HepG2 (cell line): ENCODE results near the gene LILRB3. TPM values are rescaled to one million over a fixed set of nuclear protein-coding genes. Genes with fewer than 3 reads are reported as not detected.

ENCODE experiments used
- ATAD3A ChIP-seq: sonication (generic); formaldehyde crosslinking; IDR thresholded peaks from 2 replicates; pipeline ENCODE4 v1.4.0; 2020; ENCODE audit warnings: missing genetic modification reagents
- ATF3 ChIP-seq: sonication (generic); formaldehyde crosslinking; IDR thresholded peaks from 2 replicates; pipeline ENCODE4 v1.4.0; 2020; ENCODE audit warnings: missing genetic modification reagents
- BHLHE40 ChIP-seq: IDR thresholded peaks from 2 replicates; pipeline ENCODE4 v1.6.1; 2011; ENCODE audit warnings: low read length, improper control_type of control experiment
- ETV5 ChIP-seq: IDR thresholded peaks from 2 replicates; pipeline ENCODE4 v1.6.1; 2018; ENCODE audit warnings: missing biosample characterization, missing genetic modification reagents, inconsistent platforms, borderline replicate concordance
- FOSL1 ChIP-seq: sonication (generic); formaldehyde crosslinking; IDR thresholded peaks from 2 replicates; pipeline ENCODE4 v1.9.0; 2021; ENCODE audit warnings: missing genetic modification reagents, borderline replicate concordance
- HOXA5 ChIP-seq: sonication (generic); formaldehyde crosslinking; IDR thresholded peaks from 2 replicates; pipeline ENCODE4 v1.4.0; 2020; ENCODE audit warnings: missing genetic modification reagents
- JARID2 ChIP-seq: sonication (generic); formaldehyde crosslinking; IDR thresholded peaks from 2 replicates; pipeline ENCODE4 v1.8.1; 2023; ENCODE audit warnings: missing genetic modification reagents, inconsistent platforms; ENCODE audit not compliant: insufficient replicate concordance
- KAT8 ChIP-seq: IDR thresholded peaks from 2 replicates; pipeline ENCODE4 v1.6.1; 2016; ENCODE audit warnings: missing genetic modification reagents, missing compliant biosample characterization
- KLF15 ChIP-seq: sonication (generic); formaldehyde crosslinking; IDR thresholded peaks from 2 replicates; pipeline ENCODE4 v1.8.1; 2023; ENCODE audit warnings: borderline replicate concordance, mild to moderate bottlenecking, inconsistent platforms, missing genetic modification reagents, mixed read lengths
- MEF2D ChIP-seq: sonication (generic); formaldehyde crosslinking; IDR thresholded peaks from 2 replicates; pipeline ENCODE4 v1.5.1; 2020; ENCODE audit warnings: mild to moderate bottlenecking, missing genetic modification reagents
- MEIS2 ChIP-seq: sonication (generic); formaldehyde crosslinking; IDR thresholded peaks from 2 replicates; pipeline ENCODE4 v1.9.0; 2021; ENCODE audit warnings: mild to moderate bottlenecking, missing genetic modification reagents
- MXD1 ChIP-seq: sonication (generic); formaldehyde crosslinking; IDR thresholded peaks from 2 replicates; pipeline ENCODE4 v1.4.0; 2020; ENCODE audit warnings: mild to moderate bottlenecking, missing genetic modification reagents
- NONO ChIP-seq, 2 experiments: fragments of 450-650 bp in 1 of 2; sonication (generic) in 1 of 2; formaldehyde crosslinking in 1 of 2; IDR thresholded peaks in 1 of 2; conservative IDR thresholded peaks in 1 of 2; 2 replicates each; pipeline versions ENCODE4 v1.6.1 to v1.8.0; 2017 to 2022; ENCODE audit warnings: mild to moderate bottlenecking in 1 of 2, missing genetic modification reagents in 1 of 2, moderate library complexity in 1 of 2
- POLR2A ChIP-seq, 2 experiments: IDR thresholded peaks; 2 replicates each; pipeline ENCODE4 v1.6.1; 2011; ENCODE audit warnings: low read depth in 2 of 2, low read length in 2 of 2, mild to moderate bottlenecking in 1 of 2, moderate library complexity in 1 of 2; ENCODE audit not compliant: insufficient read depth in 1 of 2
- PRMT3 ChIP-seq: sonication (generic); formaldehyde crosslinking; IDR thresholded peaks from 2 replicates; pipeline ENCODE4 v1.8.1; 2022; ENCODE audit warnings: low read depth, mild to moderate bottlenecking, moderate library complexity, missing genetic modification reagents, borderline replicate concordance
- SIN3A ChIP-seq: IDR thresholded peaks from 2 replicates; pipeline ENCODE4 v1.6.1; 2011; ENCODE audit warnings: low read depth, mild to moderate bottlenecking, control low read depth, low read length, borderline replicate concordance
- SIX4 ChIP-seq: sonication (generic); formaldehyde crosslinking; IDR thresholded peaks from 2 replicates; pipeline ENCODE4 v1.4.0; 2020; ENCODE audit warnings: missing genetic modification reagents
- SKI ChIP-seq: fragments of 450-650 bp; IDR thresholded peaks from one replicate; pipeline ENCODE4 v1.6.1; 2018; ENCODE audit warnings: mild to moderate bottlenecking; ENCODE audit not compliant: partially characterized antibody
- SMAD9 ChIP-seq: sonication (generic); formaldehyde crosslinking; IDR thresholded peaks from 2 replicates; pipeline ENCODE4 v1.5.1; 2020; ENCODE audit warnings: mild to moderate bottlenecking, missing genetic modification reagents
- SMARCC2 ChIP-seq: fragments of 450-650 bp; IDR thresholded peaks from 2 replicates; pipeline ENCODE4 v1.6.1; 2017; ENCODE audit warnings: antibody characterized with exemption, mild to moderate bottlenecking
- ZFP91 ChIP-seq: sonication (generic); formaldehyde crosslinking; IDR thresholded peaks from 2 replicates; pipeline ENCODE4 v1.9.0; 2022; ENCODE audit warnings: missing genetic modification reagents, mild to moderate bottlenecking, borderline replicate concordance
- ZNF234 ChIP-seq: sonication (generic); formaldehyde crosslinking; conservative IDR thresholded peaks from 2 replicates; pipeline ENCODE4 v1.5.1; 2020; ENCODE audit warnings: mild to moderate bottlenecking, missing genetic modification reagents
- ZNF441 ChIP-seq: sonication (generic); formaldehyde crosslinking; IDR thresholded peaks from 2 replicates; pipeline ENCODE4 v1.7.0; 2021; ENCODE audit warnings: missing genetic modification reagents, borderline replicate concordance
- ZNF710 ChIP-seq: sonication (generic); formaldehyde crosslinking; IDR thresholded peaks from 2 replicates; pipeline ENCODE4 v1.5.0; 2020; ENCODE audit warnings: mild to moderate bottlenecking, missing genetic modification reagents, borderline replicate concordance
- ZNF761 ChIP-seq: sonication (generic); formaldehyde crosslinking; conservative IDR thresholded peaks from 2 replicates; pipeline ENCODE4 v1.4.0; 2020; ENCODE audit warnings: mild to moderate bottlenecking, missing genetic modification reagents
- ZSCAN29 ChIP-seq: sonication (generic); formaldehyde crosslinking; conservative IDR thresholded peaks from 2 replicates; pipeline ENCODE4 v1.4.0; 2020; ENCODE audit warnings: mild to moderate bottlenecking, missing genetic modification reagents
- polyA plus RNA-seq, 8 experiments: library from polyadenylated mRNA; depleted of rRNA in 3 of 8; stranded (reverse) in 7 of 8; unstranded in 1 of 8; fragments of >200 nt; fragmentation: Illumina TruSeq in 4 of 8; extraction: Trizol in 4 of 8; gene quantifications; 2 replicates each; pipeline versions ENCODE4 v1.2.1 to v1.2.3, GENCODE V29; 2011 to 2016; ENCODE audit warnings: low read depth in 4 of 8, missing spikeins in 1 of 8, mixed read lengths in 1 of 8; ENCODE audit not compliant: insufficient read depth in 1 of 8
- total RNA-seq, 5 experiments: library from RNA; depleted of rRNA; stranded (reverse); fragments of >200 nt; fragmentation: Illumina TruSeq; extraction: Trizol; gene quantifications; 2 replicates each; pipeline ENCODE4 v1.2.3, GENCODE V29; 2016; ENCODE audit warnings: low read depth in 1 of 5

Gene LILRB3
- total and polyA plus RNA-seq, 2 of the 13 experiments (the other 11 are each of a cell fraction or from before 2014, with no cell fraction given), result 0.22 TPM; not detected in 1

GRCh38 chr19:54189145-54189734 lies 33.6 kb downstream of the LILRB3 start, which contains the start of gene MBOAT7 (continued):
- TF ChIP-seq KAT8 (CRISPR knock-in tag) (0 out of 2 replicates have a peak, but pooled peaks have one; percentile 33), ATAD3A (CRISPR knock-in tag) (no peak), POLR2A (IDR thresholded peaks at IDR 0.05; ENCODE audit: insufficient read depth in 1 of 2, low read depth in 2 of 2, low read length in 2 of 2) (peak; percentile 74 to 90), ZNF234 (CRISPR knock-in tag) (no peak), BHLHE40 (no peak), MEIS2 (CRISPR knock-in tag) (peak; percentile 35), FOSL1 (CRISPR knock-in tag) (no peak), MXD1 (no peak), ZNF441 (CRISPR knock-in tag) (peak; percentile 84), ATF3 (CRISPR knock-in tag) (0 out of 2 replicates have a peak, but pooled peaks have one; percentile 9), ETV5 (no peak), ZSCAN29 (CRISPR knock-in tag) (peak; percentile 80; the same call in 1 of the 2 replicates), NONO (IDR thresholded peaks at IDR 0.05) (no peak), NONO (CRISPR knock-in tag; conservative IDR thresholded peaks at IDR 0.05) (no peak), SMARCC2 (no peak), MEF2D (CRISPR knock-in tag) (no peak), HOXA5 (no peak), SIX4 (CRISPR knock-in tag) (no peak), ZNF761 (CRISPR knock-in tag) (peak; percentile 84), KLF15 (CRISPR knock-in tag) (no peak), SKI (peak; percentile 52), SIN3A (no peak), ZNF710 (no peak), ZFP91 (0 out of 2 replicates have a peak, but pooled peaks have one; percentile 2), SMAD9 (CRISPR knock-in tag) (no peak), JARID2 (CRISPR knock-in tag) (no peak), PRMT3 (CRISPR knock-in tag) (no peak)
